Brain microvascular endothelial cell (primary cell): Measurements from ENCODE around the gene NAGLU.

Experiments used
- DNase-seq: peaks from one replicate; pipeline ENCODE4 v3.0.0-alpha.2; 2020
- H3K27ac ChIP-seq: fragments of 250-450 bp; sonication (Bioruptor Pico); 2 replicates; pipeline ENCODE4 v1.5.1; 2020; ENCODE audit warnings: mild to moderate bottlenecking, moderate library complexity
- H3K27me3 ChIP-seq: fragments of 250-450 bp; sonication (Bioruptor Pico); replicated peaks from 2 replicates; pipeline ENCODE4 v1.5.1; 2020; ENCODE audit warnings: mild to moderate bottlenecking
- H3K36me3 ChIP-seq: fragments of 250-450 bp; sonication (Bioruptor Pico); replicated peaks from 2 replicates; pipeline ENCODE4 v1.5.1; 2020; ENCODE audit warnings: mild to moderate bottlenecking
- H3K4me3 ChIP-seq: 2 replicates; pipeline ENCODE4 v1.5.1; 2011; ENCODE audit warnings: low read depth, mild to moderate bottlenecking, control low read depth, low read length, moderate library complexity
- CTCF ChIP-seq: IDR thresholded peaks from 2 replicates; pipeline ENCODE4 v1.5.1; 2011; ENCODE audit warnings: low read depth, mild to moderate bottlenecking, moderate library complexity, low read length, control low read depth, inconsistent platforms; ENCODE audit errors: missing control alignments
- in situ Hi-C: cut with HindIII; loops from 2 replicates; pipeline ENCODE4 v1.10.0; 2017; ENCODE audit warnings: low sequenced_read_pairs, low pct_ligation_motif_present

Gene NAGLU

GRCh38 chr17:42536048-42536371, at the start of gene NAGLU:
TSS of gene NAGLU (plus strand) at chr17:42536241. CDS start at chr17:42536273, 32 bp downstream.
- no peak for TF ChIP-seq CTCF
- Histone ChIP-seq H3K27ac (peak within 1 kb of the TSS; percentile 62), H3K27me3 (no peaks in the 10 kb centered on the region), H3K4me3 (peak within 1 kb of the TSS; percentile 71), H3K36me3 (no peaks in the 10 kb centered on the region)
- peak; percentile 81 for DNase-seq
- in situ Hi-C loops, result no loop called here

GRCh38 chr17:42488032-42488431, 48.0 kb upstream of the NAGLU start:
- in situ Hi-C loops, result no loop called here
- no peaks in the 10 kb centered on the region for H3K27me3 ChIP-seq
- no peak for TF ChIP-seq CTCF
- no peak for DNase-seq
- H3K27ac ChIP-seq, result no peak overlapping the region
- H3K36me3 ChIP-seq, result peaks cover 57% of the 10 kb centered on the region
- H3K4me3 ChIP-seq, result no peak overlapping the region

- in situ Hi-C loops, result no loop called here
- Histone ChIP-seq H3K36me3 (peaks cover 40% of the 10 kb centered on the region), H3K27me3 (no peaks in the 10 kb centered on the region)
Measured at GRCh38 chr17:42493319-42493718, 42.7 kb upstream of the NAGLU start.

GRCh38 chr17:42494673-42495072, 41.4 kb upstream of the NAGLU start:
- H3K36me3 ChIP-seq, result peaks cover 38% of the 10 kb centered on the region
- DNase-seq, result no peak

More at GRCh38 chr17:42493319-42493718, 42.7 kb upstream of the NAGLU start:
- no peak for DNase-seq
- H3K4me3 ChIP-seq, result no peak overlapping the region
- TF ChIP-seq CTCF, result no peak
- H3K27ac ChIP-seq, result no peak overlapping the region

GRCh38 chr17:42498828-42499227, 37.2 kb upstream of the NAGLU start:
- no peak for DNase-seq
- no peak for TF ChIP-seq CTCF
- Histone ChIP-seq H3K27me3 (no peaks in the 10 kb centered on the region), H3K4me3 (no peak overlapping the region), H3K36me3 (peaks cover 40% of the 10 kb centered on the region), H3K27ac (no peak overlapping the region)
- in situ Hi-C loops, result no loop called here

More at GRCh38 chr17:42494673-42495072, 41.4 kb upstream of the NAGLU start:
- Histone ChIP-seq H3K4me3 (no peak overlapping the region), H3K27ac (no peak overlapping the region), H3K27me3 (no peaks in the 10 kb centered on the region)
- in situ Hi-C loops, result no loop called here
- no peak for TF ChIP-seq CTCF

GRCh38 chr17:42502091-42502490, 34.0 kb upstream of the NAGLU start:
- Histone ChIP-seq H3K27ac (no peak overlapping the region), H3K27me3 (no peaks in the 10 kb centered on the region), H3K4me3 (no peak overlapping the region), H3K36me3 (peaks cover 31% of the 10 kb centered on the region)
- TF ChIP-seq CTCF, result no peak
- DNase-seq, result no peak
- in situ Hi-C loops, result loop anchor here (25.0 kb wide), 1 partner anchor 190 kb away; no protein-coding TSS in a partner anchor
